ENCODE results near the gene IFITM10. TPM values are rescaled to one million over a fixed set of nuclear protein-coding genes. Genes with fewer than 3 reads are reported as not detected.
A peak's percentile ranks its signal among the peaks of the same experiment; 100 is the strongest.

Gene IFITM10
- total RNA-seq, 1 donor from 2014 or later: 2.0 TPM

DNA sequence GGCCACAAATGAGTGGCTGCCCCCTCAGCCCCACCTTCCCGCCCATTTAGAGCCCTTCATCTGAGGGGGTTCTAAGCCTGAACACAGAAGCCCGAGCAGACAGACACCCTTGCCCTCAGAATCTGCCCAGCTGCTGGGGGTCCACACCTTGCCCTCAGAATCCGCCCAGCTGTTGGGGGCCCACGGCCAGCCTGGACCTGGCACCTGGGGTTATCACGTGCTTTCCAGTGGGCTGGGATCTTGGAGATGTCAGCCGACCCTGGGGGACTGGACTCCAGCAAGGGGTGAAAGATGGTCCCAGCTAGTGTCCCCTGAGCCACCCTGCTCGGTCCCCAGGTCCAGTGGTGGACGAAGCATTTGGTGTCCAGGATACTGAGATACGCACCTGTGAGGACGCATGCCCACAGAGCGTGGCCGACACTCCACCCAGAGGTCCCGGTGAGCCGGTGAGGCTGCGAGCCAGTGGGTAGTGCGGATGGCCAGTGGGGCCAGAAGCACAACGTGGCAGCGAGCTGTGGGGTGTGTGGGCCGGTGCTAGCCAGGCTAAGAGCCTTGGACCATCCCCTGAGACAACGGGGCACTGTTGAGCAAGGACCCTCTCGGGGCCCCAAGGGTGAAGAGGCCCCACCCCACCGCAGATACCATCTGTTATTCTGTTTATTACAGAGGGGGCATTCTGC is 16.5 kb upstream of the IFITM10 start:
- DNase-seq (ENCODE audit: low spot score): no peak
- intact Hi-C loops (cut with DNase I): no loop called here

DNA sequence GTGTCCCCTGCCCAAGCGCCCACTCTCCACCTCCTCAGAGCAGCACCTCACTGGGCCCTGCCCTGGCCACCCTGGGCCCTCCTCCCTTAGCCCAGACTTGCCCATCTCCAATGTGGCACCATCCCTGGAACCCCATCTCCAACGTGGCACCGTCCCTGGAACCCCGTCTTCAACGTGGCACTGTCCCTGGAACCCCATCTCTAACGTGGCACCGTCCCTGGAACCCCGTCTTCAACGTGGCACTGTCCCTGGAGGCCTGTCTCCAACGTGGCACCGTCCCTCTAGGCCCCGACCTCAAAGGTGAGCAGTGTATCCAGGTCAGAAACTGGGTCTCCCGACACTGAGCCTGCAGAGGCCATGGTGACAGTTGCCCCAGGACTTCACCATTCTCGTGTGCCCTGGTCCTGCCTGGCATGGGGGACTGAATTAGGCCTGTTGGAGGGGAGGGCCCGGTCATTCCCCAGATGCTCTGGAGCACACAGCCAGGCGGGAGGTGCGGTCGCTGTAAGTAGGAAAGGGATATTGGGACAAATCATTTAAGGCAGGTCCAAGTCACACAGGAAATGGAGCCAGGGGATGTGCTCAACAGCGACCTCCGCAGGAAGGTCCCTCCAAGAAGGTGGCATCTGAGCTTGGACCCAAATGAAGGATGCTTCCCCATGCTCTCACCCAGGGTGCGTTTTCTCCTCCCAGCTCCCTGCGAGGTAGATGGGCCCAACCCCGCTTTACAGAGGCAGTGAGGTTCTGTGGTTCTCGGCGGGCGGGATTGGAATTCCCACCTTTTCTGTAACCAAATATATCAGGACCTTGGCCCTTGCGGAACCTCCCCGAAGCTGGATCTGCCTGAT is 15.7 kb upstream of the IFITM10 start:
- intact Hi-C loops (cut with DNase I): no loop called here
- DNase-seq (ENCODE audit: low spot score): peak; percentile 57

DNA sequence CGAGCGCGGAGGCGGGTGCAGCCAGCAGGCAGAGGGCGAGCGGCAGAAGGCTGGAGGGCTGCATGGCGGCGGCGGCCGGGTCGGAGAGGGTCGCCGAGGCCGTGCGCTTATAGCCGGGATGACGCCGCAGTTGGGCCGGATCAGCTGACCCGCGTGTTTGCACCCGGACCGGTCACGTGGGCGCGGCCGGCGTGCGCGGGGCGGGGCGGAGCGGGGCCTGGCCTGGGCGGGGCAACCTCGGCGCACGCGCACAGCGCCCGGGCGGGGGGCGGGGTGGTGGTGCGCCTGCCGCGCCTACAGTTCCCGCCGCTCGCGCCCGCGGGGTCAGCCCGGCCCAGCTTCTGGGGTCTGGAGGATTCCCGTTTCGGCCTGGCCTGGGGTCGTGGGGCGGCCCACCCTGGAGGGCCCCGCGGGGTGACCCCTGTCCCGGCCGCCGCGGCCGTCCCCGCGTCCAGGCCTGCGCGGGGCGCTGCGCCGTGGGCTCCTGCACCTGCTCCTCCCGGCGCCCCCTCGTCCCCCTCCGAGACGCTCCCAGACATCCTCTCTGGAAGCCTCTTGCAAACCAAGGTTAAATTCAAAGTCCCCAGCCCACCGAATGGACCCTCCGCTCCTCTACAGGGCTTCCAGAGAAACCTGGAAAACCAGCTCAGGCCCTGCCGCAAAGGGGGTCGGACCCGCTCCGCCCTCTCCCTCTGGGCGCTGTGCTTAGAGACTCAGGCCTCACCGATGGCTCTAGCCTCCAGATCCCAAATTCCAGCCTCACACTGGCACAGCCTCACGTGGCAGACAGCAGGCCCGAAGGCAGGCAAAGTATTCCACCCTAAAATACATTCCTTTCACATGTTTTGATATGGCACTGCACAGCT is 13.6 kb upstream of the IFITM10 start, which contains the start of gene CTSD:
Gene CTSD, minus strand, starts transcription at position 132 of the 866 bp plus-strand sequence. Its CDS starts 68 bp downstream, at position 64.
- intact Hi-C loops (cut with DNase I): loop anchor here (5.0 kb wide), 2 partner anchors 47 to 63 kb away; no protein-coding TSS in a partner anchor
- peak; percentile 97 for DNase-seq (ENCODE audit: low spot score)

DNA sequence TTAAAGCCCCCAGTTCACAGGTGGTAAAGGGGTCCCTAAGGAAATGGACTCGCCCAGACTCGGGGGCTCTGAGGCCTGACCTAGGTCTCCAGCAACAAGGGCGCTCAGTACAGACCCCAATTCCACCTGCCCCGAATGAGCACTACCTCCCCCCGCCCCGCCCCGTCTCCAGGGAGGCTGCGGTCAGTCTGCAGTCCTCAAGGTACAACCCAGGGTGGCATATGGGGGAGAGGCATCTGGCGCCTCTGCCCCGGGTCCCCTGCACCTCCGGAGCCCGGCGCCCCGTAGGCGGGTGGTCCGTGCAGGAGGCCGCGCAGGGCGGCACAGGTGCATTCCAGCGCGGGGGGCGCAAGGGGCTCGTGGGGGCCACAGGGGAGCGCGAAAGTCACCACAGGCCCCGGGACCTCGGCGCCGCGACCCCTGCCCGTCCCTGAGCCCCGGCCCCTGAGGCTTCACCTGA is 13.0 kb upstream of the IFITM10 start:
- DNase-seq (ENCODE audit: low spot score): no peak
- intact Hi-C loops (cut with DNase I): loop anchor here (5.0 kb wide), 2 partner anchors 46 to 64 kb away; no protein-coding TSS in a partner anchor

DNA sequence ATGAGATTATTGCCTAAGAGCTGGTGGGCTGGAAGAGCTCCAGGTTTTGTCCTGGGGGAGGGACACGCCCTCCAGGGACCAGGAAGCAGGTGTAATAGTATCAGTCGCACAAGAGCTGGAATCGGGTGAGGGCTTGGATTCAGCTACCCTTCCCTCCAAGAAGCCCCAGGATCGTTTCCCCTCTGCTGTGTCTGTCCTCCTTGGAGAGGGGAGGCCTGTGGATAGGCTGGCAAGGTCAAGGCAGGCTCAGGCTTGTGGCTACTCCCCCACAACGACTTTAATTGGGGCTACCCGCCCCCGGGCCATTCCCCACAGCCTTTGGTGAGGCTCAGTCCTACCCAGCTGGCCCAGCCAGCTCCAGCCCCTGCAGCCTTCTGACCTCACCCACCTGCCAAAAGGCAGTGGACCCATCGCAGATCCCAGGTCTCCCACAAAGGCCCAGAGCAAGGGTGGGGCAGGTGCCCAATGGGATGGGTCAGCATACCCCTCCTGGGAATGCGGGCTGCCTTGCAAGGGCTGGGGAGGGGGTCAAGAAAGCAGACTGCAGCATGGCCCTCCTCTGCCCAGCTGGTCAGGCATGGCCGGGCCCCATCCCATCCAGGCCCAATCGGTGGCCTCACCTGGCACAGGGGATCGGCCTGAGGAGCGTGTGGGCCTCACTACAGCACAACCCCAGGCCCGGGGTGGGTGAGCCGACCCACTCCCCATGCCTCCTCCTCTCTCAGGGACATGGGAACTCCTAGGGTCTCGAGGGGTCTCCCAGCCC is 12.3 kb upstream of the IFITM10 start:
- no peak for DNase-seq (ENCODE audit: low spot score)
- intact Hi-C loops (cut with DNase I): loop anchor here (5.0 kb wide), 2 partner anchors 45 to 65 kb away; no protein-coding TSS in a partner anchor

DNA sequence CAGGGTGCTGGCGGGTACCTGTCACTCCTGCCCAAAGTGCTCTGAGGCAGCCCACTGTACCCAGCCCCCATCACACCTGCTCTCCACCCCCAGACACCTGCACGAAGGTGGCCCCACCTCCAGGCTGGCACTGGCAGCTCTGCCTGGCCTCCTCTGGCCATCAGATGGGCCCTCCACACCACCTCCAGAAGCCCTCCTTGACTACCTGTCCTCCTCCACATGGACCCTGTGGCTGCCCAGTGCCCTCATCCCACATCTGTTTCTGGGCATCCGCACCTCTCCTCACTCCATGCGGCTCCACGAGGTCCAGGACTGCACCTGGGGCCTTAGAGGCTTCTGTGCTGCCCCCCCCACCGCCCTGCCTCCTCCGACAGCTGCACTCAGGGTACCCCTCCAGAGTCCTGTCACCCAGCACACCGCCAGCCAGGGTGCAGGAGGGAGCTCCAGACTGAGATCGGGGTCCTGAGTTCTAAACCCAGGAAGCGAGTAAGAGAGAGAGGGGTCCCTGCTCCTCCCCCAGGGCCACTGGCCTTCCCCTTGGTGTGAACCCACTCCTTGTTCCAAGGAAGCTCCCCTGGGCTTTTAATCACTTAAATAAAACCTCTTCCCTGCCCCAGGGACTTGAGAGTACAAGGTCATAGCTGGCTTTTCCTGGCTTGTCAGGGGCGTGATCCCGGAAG is 11.6 kb upstream of the IFITM10 start:
- intact Hi-C loops (cut with DNase I): loop anchor here (5.0 kb wide), 2 partner anchors 45 to 65 kb away; no protein-coding TSS in a partner anchor
- DNase-seq (ENCODE audit: low spot score): no peak

DNA sequence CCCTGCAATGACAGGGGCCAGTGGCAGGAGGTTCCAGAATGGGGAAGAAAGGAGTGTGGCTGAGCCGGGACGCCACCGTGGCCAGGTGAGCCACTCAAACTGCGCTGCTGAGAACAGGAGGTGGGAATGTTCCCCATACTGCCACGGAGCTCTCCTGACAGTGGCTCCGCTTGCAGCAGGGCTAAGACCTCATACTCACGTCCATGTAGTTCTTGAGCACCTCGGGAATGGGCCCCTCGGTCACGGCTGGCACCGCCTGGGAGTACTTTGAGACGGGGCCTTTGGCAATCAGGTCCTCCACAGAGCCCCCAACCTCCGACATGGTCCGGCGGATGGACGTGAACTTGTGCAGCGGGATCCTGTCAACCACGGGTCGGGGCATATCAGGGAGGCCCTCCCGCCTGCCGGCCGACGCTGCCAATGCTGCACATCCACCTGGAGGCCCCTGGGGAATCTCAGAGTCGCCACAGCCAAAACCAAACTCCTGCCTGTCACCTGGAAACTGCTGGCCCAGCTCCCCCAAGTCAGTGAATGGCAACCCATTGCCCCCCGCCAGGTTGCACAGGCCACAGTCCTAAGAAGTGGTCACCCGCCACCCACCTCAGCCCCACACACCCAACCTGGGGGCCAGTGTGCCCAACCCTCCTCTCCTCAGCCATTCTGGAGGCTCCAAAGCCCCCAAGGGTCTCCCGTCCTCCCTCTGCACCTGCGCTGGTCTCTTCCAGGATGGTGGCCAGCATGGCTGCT is 10.9 kb upstream of the IFITM10 start:
- no peak for DNase-seq (ENCODE audit: low spot score)
- intact Hi-C loops (cut with DNase I): loop anchor here (5.0 kb wide), 2 partner anchors 44 to 66 kb away; no protein-coding TSS in a partner anchor

DNA sequence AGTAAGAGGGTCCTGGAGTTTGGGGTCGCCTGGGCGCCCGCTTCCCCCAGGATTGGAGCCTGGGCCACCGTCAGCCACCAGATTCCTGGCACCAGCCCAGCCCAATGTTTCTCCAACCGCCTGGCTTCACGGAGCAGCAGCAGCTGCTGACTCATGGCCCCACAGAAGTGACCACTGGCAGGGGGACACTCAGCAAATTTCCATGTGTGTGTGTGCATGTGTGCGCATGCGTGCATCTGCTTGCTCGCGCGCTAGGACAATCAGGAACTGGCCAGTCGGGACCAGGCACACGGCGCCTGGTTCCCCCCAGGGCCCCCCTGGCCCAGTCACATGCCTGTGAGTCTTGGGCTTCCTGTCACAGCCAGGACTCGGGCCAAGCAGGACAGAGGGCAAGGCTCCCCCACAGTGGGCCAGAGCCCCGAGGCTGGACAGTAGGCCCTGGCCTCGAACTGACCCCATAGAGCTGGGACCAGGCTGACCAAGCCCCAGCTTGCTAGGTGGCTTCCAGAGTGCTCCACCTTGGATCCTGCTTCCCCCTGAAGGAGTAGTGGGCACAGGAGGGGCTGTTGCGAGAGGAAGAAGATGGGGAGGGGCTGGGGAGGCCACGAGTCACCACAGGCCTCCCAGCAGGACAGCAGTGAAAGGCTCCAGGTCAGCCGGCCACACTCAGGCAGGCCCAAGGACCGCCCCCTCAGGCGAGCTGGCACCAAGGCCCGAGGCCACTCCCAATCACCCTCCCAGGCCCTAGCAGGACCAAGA is 10.1 kb upstream of the IFITM10 start:
- intact Hi-C loops (cut with DNase I): loop anchor here (5.0 kb wide), 2 partner anchors 43 to 67 kb away; no protein-coding TSS in a partner anchor

DNA sequence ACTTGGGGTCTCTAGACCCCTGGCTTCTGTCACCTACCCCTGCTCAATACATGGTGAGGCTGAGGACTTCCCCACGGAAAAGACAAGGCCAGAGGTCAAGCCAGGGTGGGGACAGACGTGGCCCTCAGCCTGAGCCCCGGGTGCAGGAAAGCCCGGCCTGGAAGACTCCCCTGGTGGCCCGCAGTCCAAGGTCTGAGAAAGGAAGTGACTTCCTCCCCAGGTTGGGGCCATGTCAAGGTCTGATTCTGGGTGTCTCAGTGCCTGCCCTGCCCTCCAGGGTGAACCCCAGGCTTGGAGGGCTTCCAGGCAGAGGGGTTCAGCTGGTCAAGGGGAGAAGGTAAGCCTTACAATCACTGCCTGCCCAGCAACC is 9.4 kb upstream of the IFITM10 start:
- intact Hi-C loops (cut with DNase I): loop anchor here (5.0 kb wide), 2 partner anchors 43 to 67 kb away; no protein-coding TSS in a partner anchor
- no peak for DNase-seq (ENCODE audit: low spot score)

More for the DNA sequence above, 10.1 kb upstream of the IFITM10 start:
- peak; percentile 97 for DNase-seq (ENCODE audit: low spot score)

DNA sequence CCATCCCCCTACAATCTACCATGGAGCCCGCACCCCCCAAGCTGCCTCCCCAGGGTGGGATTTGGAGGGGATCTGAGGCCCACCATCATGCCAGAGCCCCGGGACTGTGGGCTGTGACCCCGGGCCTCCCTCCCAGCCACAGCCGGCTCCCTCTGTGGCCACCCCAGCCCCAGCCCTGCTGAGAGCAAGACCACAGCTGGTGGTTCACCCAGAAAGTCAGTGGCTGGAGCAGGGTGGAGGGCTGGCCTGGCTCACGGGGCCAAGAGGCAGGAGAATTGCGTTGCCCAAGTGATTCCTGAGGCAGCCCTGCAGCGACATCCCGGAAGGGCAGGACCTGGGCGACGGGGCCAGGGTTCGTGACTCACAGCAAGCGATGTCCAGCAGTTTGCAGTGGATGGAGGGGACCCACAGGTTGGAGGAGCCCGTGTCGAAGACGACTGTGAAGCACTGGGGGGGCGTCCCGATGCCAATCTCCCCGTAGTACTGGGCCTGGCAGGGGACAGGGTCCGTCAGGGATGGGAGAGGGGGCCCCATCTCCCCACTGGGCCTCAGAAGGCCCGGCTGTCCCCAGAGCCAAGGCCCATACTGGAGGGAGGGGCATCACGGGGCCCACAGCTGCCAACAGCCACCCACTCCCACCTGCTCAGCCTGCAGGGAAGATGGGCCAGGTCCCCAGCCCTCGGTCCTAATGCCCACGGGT is 8.9 kb upstream of the IFITM10 start:
- intact Hi-C loops (cut with DNase I): no loop called here
- no peak for DNase-seq (ENCODE audit: low spot score)

DNA sequence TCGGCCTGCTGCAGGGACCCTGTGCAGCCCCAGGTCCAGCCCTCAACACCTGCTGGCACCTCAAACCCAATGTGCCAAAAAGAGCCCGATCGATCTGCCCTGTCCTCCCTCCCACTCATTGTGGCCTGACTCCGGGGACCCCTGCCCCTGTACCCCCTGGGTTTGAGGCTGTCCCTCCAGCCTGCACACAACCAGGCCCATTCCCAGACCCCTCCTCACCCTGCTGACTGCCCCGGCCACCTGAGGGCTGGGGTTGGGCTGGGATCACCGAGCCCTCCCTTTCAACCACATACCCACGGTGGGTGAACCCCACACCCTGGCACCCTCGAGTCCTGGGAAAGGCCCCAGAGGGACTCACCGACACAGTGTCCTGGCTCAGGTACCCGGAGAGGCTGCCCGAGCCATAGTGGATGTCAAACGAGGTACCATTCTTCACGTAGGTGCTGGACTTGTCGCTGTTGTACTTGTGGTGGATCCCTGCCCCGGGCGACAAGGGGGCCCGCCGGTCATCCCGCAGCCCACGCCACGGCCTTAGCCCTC is 8.3 kb upstream of the IFITM10 start:
- intact Hi-C loops (cut with DNase I): no loop called here
- no peak for DNase-seq (ENCODE audit: low spot score)

DNA sequence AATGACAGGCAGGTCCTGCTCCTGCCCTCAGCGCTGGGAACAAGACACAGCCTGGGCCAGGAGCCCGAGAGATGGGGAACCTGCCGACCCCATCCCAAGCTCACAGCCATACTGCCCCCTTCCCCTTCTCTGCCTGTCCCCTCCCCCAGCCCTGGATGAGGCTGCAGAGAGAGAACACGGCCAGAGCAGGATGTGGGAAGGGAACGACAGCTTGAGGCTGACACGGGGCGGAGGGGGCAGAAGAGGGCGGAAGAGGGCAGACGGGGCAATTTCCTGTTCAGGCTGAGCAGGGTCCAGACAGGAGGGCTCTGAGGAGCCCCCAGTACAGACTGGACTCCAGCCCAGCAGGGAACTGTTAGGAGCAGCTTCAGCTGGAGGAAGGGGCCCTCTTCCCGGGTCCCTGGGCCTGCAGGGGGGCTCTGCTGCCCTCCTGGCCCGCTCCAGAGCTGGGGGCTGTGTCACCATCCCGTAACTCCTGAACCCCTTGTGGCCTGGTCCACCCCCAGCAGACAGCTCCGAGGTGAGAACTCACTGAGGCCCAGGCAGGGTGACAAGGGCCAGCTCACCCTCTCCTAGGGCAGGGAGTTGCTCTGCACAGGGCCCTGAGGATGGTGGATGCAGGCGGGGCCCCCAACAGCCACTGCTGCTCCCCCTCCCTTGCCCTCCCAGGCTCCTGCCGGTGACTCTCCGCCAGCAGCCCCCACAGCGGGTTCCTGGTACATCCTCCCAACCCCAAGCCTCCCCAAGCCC is 7.6 kb upstream of the IFITM10 start:
- DNase-seq (ENCODE audit: low spot score): peak; percentile 90
- intact Hi-C loops (cut with DNase I): no loop called here

DNA sequence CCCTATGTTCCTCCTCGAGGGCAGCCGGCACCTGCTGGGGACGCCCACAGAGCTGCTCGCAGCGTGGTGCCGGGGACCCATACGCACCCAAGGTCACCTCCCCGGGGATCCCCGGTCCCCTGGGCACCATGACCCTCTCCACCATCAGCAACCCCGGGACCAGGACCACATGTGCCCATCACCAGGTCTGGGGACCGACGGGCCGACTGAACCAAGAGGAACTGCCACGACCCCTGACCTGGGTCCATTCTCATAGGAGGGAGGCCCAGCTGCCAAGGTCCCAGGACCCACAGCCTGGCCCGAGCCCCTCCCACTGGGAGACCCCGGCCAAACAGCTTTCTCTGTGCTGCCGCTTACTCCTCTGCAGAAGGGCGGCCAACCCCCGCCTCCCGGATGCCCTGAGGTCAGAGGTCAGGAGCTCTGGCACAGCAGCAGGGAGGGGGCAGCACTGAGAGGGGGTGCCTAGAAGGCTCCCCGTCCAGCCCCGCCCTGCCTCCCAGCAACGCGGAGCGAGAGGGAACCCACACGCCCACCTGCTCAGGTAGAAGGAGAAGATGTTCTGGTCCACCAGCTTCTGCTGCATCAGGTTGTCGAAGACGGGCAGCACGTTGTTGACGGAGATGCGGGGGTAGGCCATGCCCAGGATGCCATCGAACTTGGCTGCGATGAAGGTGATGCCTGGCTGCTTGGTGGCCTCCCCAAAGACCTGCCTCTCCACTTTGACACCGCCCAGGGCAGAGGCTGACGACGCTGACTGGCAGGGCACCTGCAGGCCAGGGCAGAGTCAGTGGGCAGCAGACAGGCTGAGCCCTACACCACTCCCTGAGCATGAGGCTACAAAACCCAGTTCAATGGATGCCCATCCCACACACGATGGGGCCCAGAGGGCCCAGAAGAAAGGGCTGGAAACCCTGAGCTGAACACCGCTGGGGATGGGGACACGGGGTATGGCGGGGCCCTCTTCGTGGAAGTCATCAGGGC is 6.7 kb upstream of the IFITM10 start:
- intact Hi-C loops (cut with DNase I): no loop called here
- no peak for DNase-seq (ENCODE audit: low spot score)

All from cardiac septum (tissue), 1 donor.